OCI-LY1 (cell line): ENCODE measurements around the gene SYNPO2.

ENCODE experiments used
- EZH2 ChIP-seq: fragments of 200-600 bp; sonication (generic), shearing (Covaris generic); IDR thresholded peaks from 2 replicates; pipeline ENCODE4 v1.8.0; 2017; ENCODE audit warnings: borderline replicate concordance, mixed run types, mild to moderate bottlenecking, antibody characterized with exemption, low read length, moderate library complexity, mixed read lengths
- TF ChIP-seq, protein P1 (sequence below): fragments of 200-600 bp; sonication (generic), shearing (Covaris generic); IDR thresholded peaks from 2 replicates; pipeline ENCODE4 v1.5.1; 2017; ENCODE audit warnings: mild to moderate bottlenecking, antibody characterized with exemption, low read length, moderate library complexity, mixed read lengths

GRCh38 chr4:119080721-119081541 lies 192.3 kb downstream of the SYNPO2 start:
- TF ChIP-seq, protein P1, sequence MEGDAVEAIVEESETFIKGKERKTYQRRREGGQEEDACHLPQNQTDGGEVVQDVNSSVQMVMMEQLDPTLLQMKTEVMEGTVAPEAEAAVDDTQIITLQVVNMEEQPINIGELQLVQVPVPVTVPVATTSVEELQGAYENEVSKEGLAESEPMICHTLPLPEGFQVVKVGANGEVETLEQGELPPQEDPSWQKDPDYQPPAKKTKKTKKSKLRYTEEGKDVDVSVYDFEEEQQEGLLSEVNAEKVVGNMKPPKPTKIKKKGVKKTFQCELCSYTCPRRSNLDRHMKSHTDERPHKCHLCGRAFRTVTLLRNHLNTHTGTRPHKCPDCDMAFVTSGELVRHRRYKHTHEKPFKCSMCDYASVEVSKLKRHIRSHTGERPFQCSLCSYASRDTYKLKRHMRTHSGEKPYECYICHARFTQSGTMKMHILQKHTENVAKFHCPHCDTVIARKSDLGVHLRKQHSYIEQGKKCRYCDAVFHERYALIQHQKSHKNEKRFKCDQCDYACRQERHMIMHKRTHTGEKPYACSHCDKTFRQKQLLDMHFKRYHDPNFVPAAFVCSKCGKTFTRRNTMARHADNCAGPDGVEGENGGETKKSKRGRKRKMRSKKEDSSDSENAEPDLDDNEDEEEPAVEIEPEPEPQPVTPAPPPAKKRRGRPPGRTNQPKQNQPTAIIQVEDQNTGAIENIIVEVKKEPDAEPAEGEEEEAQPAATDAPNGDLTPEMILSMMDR: no peak
- TF ChIP-seq EZH2: no peak
